EH (cell line): ENCODE results near the gene SULT1A1.
"Not testable (repeated sequence)": the region's sequence is repeated elsewhere in the genome, so short reads cannot be mapped to it uniquely, and the experiment has no call there.

Experiments
- DNase-seq: peaks from one replicate; pipeline ENCODE4 v3.0.0-alpha.2; 2015; ENCODE audit warnings: low read depth

The SULT1A1 gene

DNA sequence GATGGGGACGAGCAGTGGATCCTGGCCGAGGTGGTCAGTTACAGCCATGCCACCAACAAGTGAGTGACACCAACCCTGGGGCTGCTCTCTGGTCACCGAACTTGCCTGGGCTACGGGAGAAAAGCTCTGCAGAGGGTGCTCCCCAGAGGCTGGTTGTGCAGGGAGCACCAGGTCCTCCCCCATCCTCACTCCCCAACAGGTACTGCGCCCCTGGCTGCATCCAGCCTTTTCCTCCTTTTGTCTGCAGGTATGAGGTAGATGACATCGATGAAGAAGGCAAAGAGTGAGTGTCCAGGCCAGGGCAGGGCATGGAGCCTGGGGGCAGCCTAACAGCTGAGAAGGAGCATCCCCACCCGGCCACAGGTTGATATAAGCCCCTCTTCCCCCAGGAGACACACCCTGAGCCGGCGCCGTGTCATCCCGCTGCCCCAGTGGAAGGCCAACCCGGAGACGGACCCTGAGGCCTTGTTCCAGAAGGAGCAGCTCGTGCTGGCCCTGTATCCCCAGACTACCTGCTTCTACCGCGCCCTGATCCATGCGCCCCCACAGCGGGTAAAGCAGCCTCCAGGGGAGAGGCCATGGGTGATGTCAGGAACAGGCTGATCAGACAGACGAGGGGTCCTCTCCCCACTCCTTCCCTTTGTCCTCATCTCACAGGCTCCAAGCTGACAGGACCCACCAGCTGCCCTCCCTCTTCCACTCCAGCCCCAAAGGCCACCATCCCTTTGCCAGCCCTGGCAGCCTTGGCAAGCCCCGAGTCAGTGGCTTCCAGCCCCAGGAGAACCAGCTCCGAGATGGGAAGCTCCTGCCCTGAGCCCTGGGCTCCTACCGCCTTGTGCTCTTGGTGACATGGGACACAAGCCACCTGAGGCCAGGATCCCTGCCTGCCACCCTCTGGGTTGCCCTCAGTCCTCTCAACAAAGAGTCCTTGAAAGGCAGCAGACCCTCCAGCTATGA is 19.2 kb downstream of the SULT1A1 start:
- no peak for DNase-seq

DNA sequence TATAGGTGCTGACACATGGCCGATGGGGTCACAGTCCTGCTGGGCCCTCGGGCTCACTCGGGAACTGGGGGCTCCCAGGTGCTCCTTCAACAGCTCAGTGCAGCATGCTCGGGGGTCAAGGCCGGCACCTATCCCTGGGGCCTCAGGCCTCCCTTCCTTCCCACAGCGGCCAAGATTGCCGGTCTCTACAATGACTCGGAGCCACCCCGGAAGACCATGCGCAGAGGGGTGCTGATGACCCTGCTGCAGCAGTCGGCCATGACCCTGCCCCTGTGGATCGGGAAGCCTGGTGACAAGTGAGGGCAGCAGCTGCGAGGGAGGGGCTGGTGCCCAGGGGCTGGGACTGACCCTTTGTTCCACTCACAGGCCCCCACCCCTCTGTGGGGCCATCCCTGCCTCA is 19.9 kb downstream of the SULT1A1 start:
- DNase-seq, result no peak

- no peak for DNase-seq
Observed at GRCh38 chr16:28589069-28589468, 20.8 kb downstream of the SULT1A1 start.

- DNase-seq, result peak; percentile 76
Observed at GRCh38 chr16:28587386-28587785, 22.5 kb downstream of the SULT1A1 start.

DNA sequence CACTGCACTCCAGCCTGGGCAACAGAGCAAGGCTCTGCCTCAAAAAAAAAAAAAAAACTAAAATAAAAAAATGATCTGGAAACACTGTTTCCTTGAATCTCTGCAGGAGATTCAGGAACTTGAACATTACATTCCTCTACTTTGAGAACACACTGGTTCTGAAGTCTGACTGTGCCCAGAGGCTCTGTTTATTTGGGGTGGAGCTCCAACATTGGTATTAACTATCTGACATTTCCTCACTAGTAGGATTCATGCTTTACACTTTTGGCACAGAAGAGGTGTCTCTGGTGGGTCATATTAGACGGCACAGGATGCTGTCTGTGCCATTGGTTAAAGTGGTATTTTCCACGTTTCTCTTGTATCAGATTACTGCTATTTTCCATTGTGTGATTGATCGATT is 23.4 kb downstream of the SULT1A1 start:
- peak; percentile 45 for DNase-seq

- no peak for DNase-seq
Observed at GRCh38 chr16:28585674-28586073, 24.2 kb downstream of the SULT1A1 start.

- DNase-seq, result no peak
Observed at GRCh38 chr16:28580726-28581315, 29.0 kb downstream of the SULT1A1 start.

GRCh38 chr16:28575446-28576109 is 34.3 kb downstream of the SULT1A1 start:
- no peak for DNase-seq

- DNase-seq, result no peak
Observed at GRCh38 chr16:28574925-28575324, 34.9 kb downstream of the SULT1A1 start.

- no peak for DNase-seq
Observed at GRCh38 chr16:28573738-28574718, 35.8 kb downstream of the SULT1A1 start.

- peak; percentile 13 for DNase-seq
Observed at GRCh38 chr16:28572696-28573510, 36.9 kb downstream of the SULT1A1 start.

- DNase-seq, result no peak
Observed at GRCh38 chr16:28569968-28570752, 39.7 kb downstream of the SULT1A1 start.

DNA sequence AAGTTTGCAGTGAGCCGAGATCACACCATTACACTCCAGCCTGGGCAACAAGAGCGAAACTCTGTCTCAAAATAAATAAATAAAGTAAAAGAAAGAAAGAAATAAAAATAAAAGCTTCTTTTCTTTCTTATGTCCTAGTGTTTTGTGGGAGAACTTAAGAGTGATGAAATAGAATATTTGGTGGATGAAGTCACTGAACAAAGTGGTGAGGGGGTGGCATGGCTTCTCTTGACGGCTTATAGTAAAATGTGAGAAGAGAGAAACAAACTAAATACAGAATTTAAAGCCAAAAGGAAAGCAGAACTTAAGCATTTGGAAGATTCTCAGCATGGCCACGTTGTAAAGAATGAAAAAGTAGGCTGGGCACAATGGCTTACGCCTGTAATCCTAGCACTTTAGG is 40.8 kb downstream of the SULT1A1 start:
- DNase-seq, result peak; percentile 62

DNA sequence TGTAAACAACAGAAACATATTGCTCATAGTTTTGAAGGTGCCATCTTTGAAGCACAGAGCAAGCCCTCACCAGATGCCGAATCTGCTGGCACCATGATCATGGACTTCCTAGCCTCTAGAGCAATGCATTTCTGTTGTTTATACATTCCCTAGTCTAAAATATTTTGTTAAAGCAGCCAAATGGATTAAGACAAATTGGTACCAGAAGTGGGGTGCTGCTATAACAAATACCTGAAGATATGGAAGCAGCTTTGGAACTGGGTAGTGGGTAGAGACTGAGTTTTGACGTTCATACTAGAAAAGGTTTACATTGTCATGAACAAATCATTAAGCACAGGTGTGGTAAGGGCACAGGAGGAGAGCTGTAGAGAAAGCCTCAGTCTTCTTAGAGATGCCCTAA is 42.6 kb downstream of the SULT1A1 start:
- DNase-seq, result no peak

DNA sequence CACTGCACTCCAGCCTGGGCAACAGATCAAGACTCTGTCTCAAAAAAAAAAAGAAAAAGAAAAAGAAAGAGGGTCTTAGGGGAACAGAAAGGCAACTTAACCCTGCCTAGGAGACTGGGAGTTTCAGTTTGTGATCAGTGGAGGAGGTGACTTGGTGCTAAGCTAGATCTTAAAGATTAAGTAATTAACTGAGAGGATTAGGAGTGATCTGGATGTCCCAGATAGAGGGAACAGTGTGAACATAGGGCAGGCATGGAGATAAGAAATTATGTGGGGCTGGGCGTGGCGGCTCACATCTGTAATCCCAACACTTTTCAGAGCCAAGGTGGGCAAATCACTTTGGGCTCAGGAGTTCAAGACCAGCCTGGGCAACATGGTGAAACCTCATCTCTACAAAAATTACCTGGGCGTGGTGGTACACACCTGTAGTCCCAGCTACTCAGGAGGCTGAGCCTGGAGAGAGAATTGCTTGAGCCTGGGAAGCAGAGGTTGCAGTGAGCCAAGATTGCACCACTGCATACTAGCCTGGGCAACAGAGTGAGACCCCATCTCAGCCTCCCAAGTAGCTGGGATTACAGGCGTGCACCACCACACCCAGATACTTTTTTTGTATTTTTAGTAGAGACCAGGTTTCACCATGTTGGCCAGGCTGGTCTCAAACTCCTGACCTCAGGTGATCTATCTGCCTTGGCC is 43.5 kb downstream of the SULT1A1 start:
- not testable (repeated sequence) for DNase-seq

- no peak for DNase-seq
Observed at GRCh38 chr16:28563218-28563617, 46.6 kb downstream of the SULT1A1 start.

DNA sequence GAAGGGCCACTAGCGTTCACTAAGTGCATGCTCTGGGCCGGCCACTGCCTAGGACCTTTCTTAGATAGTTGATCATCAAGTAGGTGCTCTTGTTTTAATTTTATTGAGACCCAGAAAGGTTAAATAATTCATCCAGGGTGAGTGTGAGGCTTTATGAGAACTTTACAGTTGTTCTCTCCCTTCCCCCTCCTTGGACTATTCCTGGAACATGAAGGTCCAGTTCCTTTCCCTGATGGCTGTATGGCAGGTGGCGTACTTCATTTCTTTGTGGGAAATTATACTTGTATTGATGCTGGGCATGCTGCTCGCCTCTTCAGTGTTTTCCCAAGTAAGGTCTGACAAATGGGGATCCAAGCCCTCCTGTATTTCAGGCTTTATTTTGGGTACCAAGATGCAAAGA is 47.6 kb downstream of the SULT1A1 start:
- DNase-seq, result no peak

DNA sequence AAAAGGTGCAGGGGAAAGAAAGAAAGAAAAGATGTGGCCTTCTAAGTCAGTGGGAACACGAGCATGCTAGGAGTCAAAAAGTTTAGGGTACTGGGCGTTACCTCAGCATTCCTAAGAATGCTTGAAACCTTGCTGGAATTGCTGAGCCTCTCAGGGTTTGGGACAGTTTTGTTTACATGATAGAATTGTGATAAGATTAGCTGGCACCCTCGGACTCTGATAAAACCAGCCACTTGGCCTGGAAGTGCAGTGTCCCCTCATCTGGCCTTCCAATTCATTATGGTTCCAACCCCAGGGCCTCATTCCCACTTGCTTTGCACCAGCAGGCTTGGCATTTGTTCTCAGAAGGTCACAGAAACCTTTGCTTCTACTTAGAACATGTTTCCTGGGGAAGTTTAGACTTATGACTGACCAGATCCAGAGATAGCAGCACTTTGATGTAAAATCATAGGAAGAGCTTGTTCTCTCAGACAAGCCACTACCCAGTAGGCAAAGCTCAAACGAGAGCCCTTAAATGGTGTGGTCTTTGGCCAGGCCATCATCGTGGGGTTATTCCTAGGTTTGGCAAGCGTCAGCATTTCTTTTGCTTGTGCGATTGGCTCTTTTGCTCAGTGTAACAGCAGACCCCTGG is 48.2 kb downstream of the SULT1A1 start:
- DNase-seq, result peak; percentile 13

GRCh38 chr16:28558456-28558855 is 51.4 kb downstream of the SULT1A1 start:
- DNase-seq, result no peak
